ENCODE measurements around the gene TCEAL3.
A peak's percentile ranks its signal among the peaks of the same experiment; 100 is the strongest.

- TF ChIP-seq, protein P1, sequence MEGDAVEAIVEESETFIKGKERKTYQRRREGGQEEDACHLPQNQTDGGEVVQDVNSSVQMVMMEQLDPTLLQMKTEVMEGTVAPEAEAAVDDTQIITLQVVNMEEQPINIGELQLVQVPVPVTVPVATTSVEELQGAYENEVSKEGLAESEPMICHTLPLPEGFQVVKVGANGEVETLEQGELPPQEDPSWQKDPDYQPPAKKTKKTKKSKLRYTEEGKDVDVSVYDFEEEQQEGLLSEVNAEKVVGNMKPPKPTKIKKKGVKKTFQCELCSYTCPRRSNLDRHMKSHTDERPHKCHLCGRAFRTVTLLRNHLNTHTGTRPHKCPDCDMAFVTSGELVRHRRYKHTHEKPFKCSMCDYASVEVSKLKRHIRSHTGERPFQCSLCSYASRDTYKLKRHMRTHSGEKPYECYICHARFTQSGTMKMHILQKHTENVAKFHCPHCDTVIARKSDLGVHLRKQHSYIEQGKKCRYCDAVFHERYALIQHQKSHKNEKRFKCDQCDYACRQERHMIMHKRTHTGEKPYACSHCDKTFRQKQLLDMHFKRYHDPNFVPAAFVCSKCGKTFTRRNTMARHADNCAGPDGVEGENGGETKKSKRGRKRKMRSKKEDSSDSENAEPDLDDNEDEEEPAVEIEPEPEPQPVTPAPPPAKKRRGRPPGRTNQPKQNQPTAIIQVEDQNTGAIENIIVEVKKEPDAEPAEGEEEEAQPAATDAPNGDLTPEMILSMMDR (IDR thresholded peaks at IDR 0.05), result peak in 3 of 4 experiments; percentile 15 to 52 (median 49)
- peak; percentile 45 for TF ChIP-seq POLR2A (IDR thresholded peaks at IDR 0.05)
Observed at GRCh38 chrX:103629318-103630170, 21.8 kb downstream of the TCEAL3 start.

All from prostate gland (tissue), 2 donors.